B cell (primary cell): ENCODE results near the gene CERS6.

Experiments
- EZH2 ChIP-seq: IDR thresholded peaks from 2 replicates; pipeline ENCODE4 v1.6.1; 2012; ENCODE audit warnings: borderline replicate concordance, low read depth, mild to moderate bottlenecking, moderate library complexity, low read length; ENCODE audit not compliant: insufficient read depth, poor library complexity, severe bottlenecking
- TF ChIP-seq, protein P1 (sequence below): fragments of 200-600 bp; IDR thresholded peaks from one replicate; pipeline ENCODE4 v1.8.0; 2022; ENCODE audit warnings: antibody characterized with exemption, mild to moderate bottlenecking

- TF ChIP-seq, protein P1, sequence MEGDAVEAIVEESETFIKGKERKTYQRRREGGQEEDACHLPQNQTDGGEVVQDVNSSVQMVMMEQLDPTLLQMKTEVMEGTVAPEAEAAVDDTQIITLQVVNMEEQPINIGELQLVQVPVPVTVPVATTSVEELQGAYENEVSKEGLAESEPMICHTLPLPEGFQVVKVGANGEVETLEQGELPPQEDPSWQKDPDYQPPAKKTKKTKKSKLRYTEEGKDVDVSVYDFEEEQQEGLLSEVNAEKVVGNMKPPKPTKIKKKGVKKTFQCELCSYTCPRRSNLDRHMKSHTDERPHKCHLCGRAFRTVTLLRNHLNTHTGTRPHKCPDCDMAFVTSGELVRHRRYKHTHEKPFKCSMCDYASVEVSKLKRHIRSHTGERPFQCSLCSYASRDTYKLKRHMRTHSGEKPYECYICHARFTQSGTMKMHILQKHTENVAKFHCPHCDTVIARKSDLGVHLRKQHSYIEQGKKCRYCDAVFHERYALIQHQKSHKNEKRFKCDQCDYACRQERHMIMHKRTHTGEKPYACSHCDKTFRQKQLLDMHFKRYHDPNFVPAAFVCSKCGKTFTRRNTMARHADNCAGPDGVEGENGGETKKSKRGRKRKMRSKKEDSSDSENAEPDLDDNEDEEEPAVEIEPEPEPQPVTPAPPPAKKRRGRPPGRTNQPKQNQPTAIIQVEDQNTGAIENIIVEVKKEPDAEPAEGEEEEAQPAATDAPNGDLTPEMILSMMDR, result no peak
- no peak for TF ChIP-seq EZH2
Measured at GRCh38 chr2:168718622-168719021, 262.6 kb downstream of the CERS6 start.
